BJ (cell line): ENCODE data around the gene KCNJ11. TPM values are rescaled to one million over a fixed set of nuclear protein-coding genes. Genes with fewer than 3 reads are reported as not detected.

ENCODE experiments used
- CTCF ChIA-PET: fragments of 350-600 bp; formaldehyde crosslinking; extraction: SDS; loops from one replicate; lab custom pipeline; 2021; ENCODE audit warnings: antibody characterized with exemption, inconsistent platforms; lab: Yijun Ruan, JAX
- POLR2A ChIA-PET: fragments of 300-600 bp; sonication (Branson Sonifier 250); formaldehyde crosslinking; extraction: SDS; loops from one replicate; lab custom pipeline; 2021; ENCODE audit warnings: antibody characterized with exemption; lab: Charles Lee
- DNase-seq: peaks from one replicate; pipeline ENCODE4 v3.0.0-alpha.2; 2011; ENCODE audit warnings: low read depth
- H3K27me3 ChIP-seq: 2 replicates; pipeline ENCODE4 v1.6.0; 2011; ENCODE audit warnings: low read length; ENCODE audit not compliant: control insufficient read depth, insufficient read depth
- H3K36me3 ChIP-seq: 2 replicates; pipeline ENCODE4 v1.5.1; 2011; ENCODE audit warnings: low read length; ENCODE audit not compliant: control insufficient read depth, insufficient read depth
- H3K4me3 ChIP-seq: 2 replicates; pipeline ENCODE4 v1.5.1; 2011; ENCODE audit warnings: low read depth, mild to moderate bottlenecking, control low read depth, low read length
- CTCF ChIP-seq: IDR thresholded peaks from 2 replicates; pipeline ENCODE4 v1.5.1; 2011; ENCODE audit warnings: low read depth, mild to moderate bottlenecking, control low read depth, inconsistent platforms, low read length, moderate library complexity; ENCODE audit not compliant: insufficient read depth
- polyA plus RNA-seq: library from polyadenylated mRNA; depleted of rRNA; stranded (reverse); fragments of >200 nt; gene quantifications from 2 replicates; pipeline ENCODE4 v1.2.3, GENCODE V29; 2011

The KCNJ11 gene
- polyA plus RNA-seq, 1 experiment = not detected

- peaks cover 10% of the 10 kb centered on the region for H3K27me3 ChIP-seq
- no peak for TF ChIP-seq CTCF
- no peak overlapping the region for H3K4me3 ChIP-seq
- POLR2A ChIA-PET = no interaction called here
- CTCF ChIA-PET = no interaction called here
- no peak for DNase-seq
- H3K36me3 ChIP-seq = no peaks in the 10 kb centered on the region
Observed at GRCh38 chr11:17414317-17414737, 25.9 kb upstream of the KCNJ11 start.

GRCh38 chr11:17413414-17414316, 25.2 kb upstream of the KCNJ11 start:
- DNase-seq = no peak
- POLR2A ChIA-PET = interaction anchor here (0.6 kb wide), 1 partner anchor 53 kb away, joined by 3 read pairs; no protein-coding TSS in a partner anchor

GRCh38 chr11:17412488-17413180, 24.2 kb upstream of the KCNJ11 start:
- Histone ChIP-seq H3K36me3 (no peaks in the 10 kb centered on the region), H3K27me3 (peaks cover 4% of the 10 kb centered on the region), H3K4me3 (no peak overlapping the region)
- DNase-seq = no peak
- CTCF ChIA-PET = interaction anchor here (0.6 kb wide), 1 partner anchor 97 kb away, joined by 3 read pairs; no protein-coding TSS in a partner anchor
- POLR2A ChIA-PET = interaction anchor here (0.6 kb wide), 1 partner anchor 55 kb away, joined by 3 read pairs; no protein-coding TSS in a partner anchor
- no peak for TF ChIP-seq CTCF

More at GRCh38 chr11:17413414-17414316, 25.2 kb upstream of the KCNJ11 start:
- no peak for TF ChIP-seq CTCF
- no peaks in the 10 kb centered on the region for H3K36me3 ChIP-seq
- H3K4me3 ChIP-seq = no peak overlapping the region
- CTCF ChIA-PET = no interaction called here
- H3K27me3 ChIP-seq = peaks cover 10% of the 10 kb centered on the region

GRCh38 chr11:17411418-17411817, 23.0 kb upstream of the KCNJ11 start:
- Histone ChIP-seq H3K36me3 (no peaks in the 10 kb centered on the region), H3K4me3 (no peak overlapping the region), H3K27me3 (peaks cover 2% of the 10 kb centered on the region)
- TF ChIP-seq CTCF = no peak
- ChIA-PET POLR2A (no interaction called here), CTCF (no interaction called here)
- no peak for DNase-seq
